CD8-positive, alpha-beta memory T cell (primary cell): Measurements from ENCODE around the gene ARPC5L. TPM values are rescaled to one million over a fixed set of nuclear protein-coding genes. Genes with fewer than 3 reads are reported as not detected.

Experiments used
- CTCF ChIA-PET: fragments of 350-600 bp; sonication (Branson Sonifier 250); formaldehyde crosslinking; loops from one replicate; lab custom pipeline; 2021; ENCODE audit warnings: antibody characterized with exemption; lab: Charles Lee
- POLR2A ChIA-PET: fragments of 350-600 bp; sonication (Branson Sonifier 250); formaldehyde crosslinking; loops from one replicate; lab custom pipeline; 2021; ENCODE audit warnings: antibody characterized with exemption; lab: Charles Lee
- DNase-seq, 5 donors: peaks; one replicate each; pipeline versions ENCODE4 v3.0.0 to v3.0.0-alpha.2; 2020 to 2022; ENCODE audit warnings: mixed read lengths in 1 of 5
- H3K27ac ChIP-seq: one replicate; pipeline ENCODE4 v1.7.0; 2013; ENCODE audit warnings: low read depth, mild to moderate bottlenecking, low read length, moderate library complexity
- H3K27me3 ChIP-seq: 2 replicates; pipeline ENCODE4 v1.7.0; 2013; ENCODE audit warnings: low read length, mild to moderate bottlenecking; ENCODE audit not compliant: insufficient read depth, poor library complexity, severe bottlenecking
- H3K36me3 ChIP-seq: 2 replicates; pipeline ENCODE4 v1.7.0; 2013; ENCODE audit warnings: mild to moderate bottlenecking, low read length, moderate library complexity; ENCODE audit not compliant: insufficient read depth
- H3K4me1 ChIP-seq: 2 replicates; pipeline ENCODE4 v1.7.0; 2013; ENCODE audit warnings: mild to moderate bottlenecking, low read length, moderate library complexity; ENCODE audit not compliant: insufficient read depth
- H3K4me3 ChIP-seq: 2 replicates; pipeline ENCODE4 v1.7.0; 2013; ENCODE audit warnings: mild to moderate bottlenecking, low read length
- H3K9me3 ChIP-seq: 2 replicates; pipeline ENCODE4 v1.7.0; 2013; ENCODE audit warnings: mild to moderate bottlenecking, low read length
- H3K27ac Mint-ChIP-seq, 8 donors: one replicate each; pipeline ENCODE4 v1.8.0; 2020 to 2021; ENCODE audit warnings: mixed read lengths in 8 of 8, mild to moderate bottlenecking in 6 of 8, inconsistent platforms in 3 of 8, moderate library complexity in 3 of 8
- H3K27me3 Mint-ChIP-seq, 2 donors: one replicate each; pipeline ENCODE4 v1.8.0; 2020 to 2021; ENCODE audit warnings: mixed read lengths in 2 of 2, mild to moderate bottlenecking in 1 of 2, moderate library complexity in 1 of 2
- H3K36me3 Mint-ChIP-seq, 3 donors: one replicate each; pipeline ENCODE4 v1.8.0; 2020 to 2021; ENCODE audit warnings: mixed read lengths in 3 of 3, inconsistent platforms in 1 of 3, mild to moderate bottlenecking in 1 of 3
- H3K4me1 Mint-ChIP-seq, 3 donors: one replicate each; pipeline ENCODE4 v1.8.0; 2020 to 2021; ENCODE audit warnings: mixed read lengths in 3 of 3, inconsistent platforms in 1 of 3, mild to moderate bottlenecking in 1 of 3
- H3K4me3 Mint-ChIP-seq, 7 donors: one replicate each; pipeline ENCODE4 v1.8.0; 2020 to 2021; ENCODE audit warnings: mixed read lengths in 7 of 7, mild to moderate bottlenecking in 6 of 7, moderate library complexity in 4 of 7, inconsistent platforms in 2 of 7
- H3K9me3 Mint-ChIP-seq, 5 donors: one replicate each; pipeline ENCODE4 v1.8.0; 2020 to 2022; ENCODE audit warnings: mixed read lengths in 5 of 5, mild to moderate bottlenecking in 3 of 5, moderate library complexity in 2 of 5, inconsistent platforms in 1 of 5
- polyA plus RNA-seq: library from polyadenylated mRNA; unstranded; fragments of 300-500 nt; fragmentation: Illumina TruSeq; gene quantifications from one replicate; pipeline ENCODE4 v1.2.3, GENCODE V29; 2021
- total RNA-seq, 2 experiments: library from RNA; stranded (reverse); gene quantifications; one replicate each; pipeline ENCODE4 v1.2.3, GENCODE V29; 2021

The ARPC5L gene
- total and polyA plus RNA-seq, 3 experiments from 2014 or later: 116 to 120 (median 118) TPM

- Histone ChIP-seq H3K4me3 (no peak overlapping the region), H3K27ac (no peak overlapping the region), H3K4me1 (peaks cover 19% of the 10 kb centered on the region), H3K36me3 (peaks cover 23% of the 10 kb centered on the region), H3K9me3 (no peaks in the 10 kb centered on the region), H3K27me3 (no peaks in the 10 kb centered on the region)
- H3K36me3 Mint-ChIP-seq: peaks cover 0 to 35% (median 5%) of the 10 kb centered on the region in 3 donors
- ChIA-PET CTCF (interaction anchor here (1.5 to 6.5 kb wide), 4 partner anchors 14 to 81 kb away, joined by 4 to 121 read pairs (median 16); partner anchors contain the start of genes NR6A1 and OLFML2A), POLR2A (no interaction called here)
- H3K4me3 Mint-ChIP-seq: peak overlapping the region in 1 of 7 donors; percentile 9
- H3K27ac Mint-ChIP-seq: peak overlapping the region; percentile 33 to 96 (median 80)
- H3K27me3 Mint-ChIP-seq: peaks cover 0 to 2% of the 10 kb centered on the region in 2 donors
- H3K9me3 Mint-ChIP-seq: no peaks in the 10 kb centered on the region
- peaks cover 17 to 42% (median 18%) of the 10 kb centered on the region in 3 donors for H3K4me1 Mint-ChIP-seq
- DNase-seq: no peak
Observed at GRCh38 chr9:124854822-124855221, 7.1 kb upstream of the ARPC5L start.

GRCh38 chr9:124855566-124855943 lies 6.4 kb upstream of the ARPC5L start:
- DNase-seq: no peak
- Histone ChIP-seq H3K4me3 (no peak overlapping the region), H3K27me3 (no peaks in the 10 kb centered on the region), H3K36me3 (peaks cover 31% of the 10 kb centered on the region), H3K27ac (no peak overlapping the region), H3K9me3 (no peaks in the 10 kb centered on the region), H3K4me1 (peaks cover 27% of the 10 kb centered on the region)
- Mint-ChIP-seq H3K36me3 (peaks cover 4 to 43% (median 12%) of the 10 kb centered on the region in 3 donors), H3K27me3 (peaks cover 0 to 2% of the 10 kb centered on the region in 2 donors), H3K4me1 (peaks cover 24 to 50% (median 25%) of the 10 kb centered on the region in 3 donors), H3K9me3 (no peaks in the 10 kb centered on the region), H3K4me3 (no peak overlapping the region), H3K27ac (peak overlapping the region in 5 of 8 donors; percentile 11 to 90 (median 51))
- ChIA-PET CTCF (interaction anchor here (0.5 to 6.5 kb wide), 4 partner anchors 16 to 357 kb away, joined by 3 to 121 read pairs (median 4); partner anchors contain the start of genes NR6A1 and OLFML2A), POLR2A (interaction anchor here (0.5 kb wide), 1 partner anchor 270 kb away, joined by 4 read pairs; no protein-coding TSS in a partner anchor)

- Histone ChIP-seq H3K27ac (no peak overlapping the region), H3K27me3 (no peaks in the 10 kb centered on the region), H3K4me3 (no peak overlapping the region), H3K36me3 (peaks cover 32% of the 10 kb centered on the region), H3K9me3 (no peaks in the 10 kb centered on the region), H3K4me1 (peaks cover 33% of the 10 kb centered on the region)
- DNase-seq: no peak
- Mint-ChIP-seq H3K36me3 (peaks cover 4 to 48% (median 12%) of the 10 kb centered on the region in 3 donors), H3K4me3 (no peak overlapping the region), H3K27ac (peak overlapping the region in 3 of 8 donors; percentile 11 to 90 (median 41)), H3K4me1 (peaks cover 28 to 56% (median 31%) of the 10 kb centered on the region in 3 donors), H3K27me3 (peaks cover 0 to 2% of the 10 kb centered on the region in 2 donors), H3K9me3 (no peaks in the 10 kb centered on the region)
- ChIA-PET POLR2A (interaction anchor here (0.6 kb wide), 1 partner anchor 53 kb away, joined by 4 read pairs; no protein-coding TSS in a partner anchor), CTCF (interaction anchor here (0.5 to 6.5 kb wide), 5 partner anchors 15 to 356 kb away, joined by 3 to 121 read pairs (median 4); partner anchors contain the start of genes NR6A1 and OLFML2A)
Observed at GRCh38 chr9:124855944-124856765, 5.8 kb upstream of the ARPC5L start.

- H3K27ac Mint-ChIP-seq: peak overlapping the region in 4 of 8 donors; percentile 58 to 88 (median 70)
- DNase-seq: peak in 1 of 5 donors; percentile 42
- H3K36me3 ChIP-seq: peaks cover 32% of the 10 kb centered on the region
- H3K4me3 ChIP-seq: no peak overlapping the region
- no peaks in the 10 kb centered on the region for H3K27me3 ChIP-seq
- ChIA-PET CTCF (interaction anchor here (0.7 to 1.0 kb wide), 2 partner anchors 15 to 84 kb away, joined by 3 read pairs; no protein-coding TSS in a partner anchor), POLR2A (interaction anchor here (0.5 kb wide), 1 partner anchor 330 kb away, joined by 3 read pairs; no protein-coding TSS in a partner anchor)
- H3K9me3 Mint-ChIP-seq: no peaks in the 10 kb centered on the region
- peaks cover 4 to 56% (median 12%) of the 10 kb centered on the region in 3 donors for H3K36me3 Mint-ChIP-seq
- no peak overlapping the region for H3K27ac ChIP-seq
- H3K4me3 Mint-ChIP-seq: peak overlapping the region in 1 of 7 donors; percentile 4
- H3K9me3 ChIP-seq: no peaks in the 10 kb centered on the region
- H3K4me1 Mint-ChIP-seq: peaks cover 31 to 60% (median 36%) of the 10 kb centered on the region in 3 donors
- H3K27me3 Mint-ChIP-seq: no peaks in the 10 kb centered on the region
- peaks cover 30% of the 10 kb centered on the region for H3K4me1 ChIP-seq
Observed at GRCh38 chr9:124857533-124858162, 4.3 kb upstream of the ARPC5L start.

- Histone ChIP-seq H3K9me3 (no peaks in the 10 kb centered on the region), H3K27ac (no peak overlapping the region), H3K27me3 (no peaks in the 10 kb centered on the region), H3K4me1 (peaks cover 23% of the 10 kb centered on the region), H3K4me3 (no peak overlapping the region), H3K36me3 (peaks cover 32% of the 10 kb centered on the region)
- CTCF ChIA-PET: interaction anchor here (0.7 kb wide), 1 partner anchor 85 kb away, joined by 3 read pairs; no protein-coding TSS in a partner anchor
- POLR2A ChIA-PET: interaction anchor here (0.5 kb wide), 1 partner anchor 329 kb away, joined by 3 read pairs; no protein-coding TSS in a partner anchor
- Mint-ChIP-seq H3K27me3 (no peaks in the 10 kb centered on the region), H3K36me3 (peaks cover 4 to 56% (median 12%) of the 10 kb centered on the region in 3 donors), H3K4me1 (peaks cover 27 to 55% (median 31%) of the 10 kb centered on the region in 3 donors), H3K9me3 (no peaks in the 10 kb centered on the region), H3K4me3 (peak overlapping the region in 1 of 7 donors; percentile 99), H3K27ac (peak overlapping the region in 1 of 8 donors; percentile 92)
- DNase-seq: no peak
Observed at GRCh38 chr9:124858330-124859046, 3.4 kb upstream of the ARPC5L start.

GRCh38 chr9:124859803-124860581 lies 1.9 kb upstream of the ARPC5L start:
- POLR2A ChIA-PET: interaction anchor here (2.6 to 3.2 kb wide), 2 partner anchors 10 to 89 kb away, joined by 17 to 35 read pairs; partner anchors contain the start of gene NR6A1
- DNase-seq: no peak
- CTCF ChIA-PET: interaction anchor here (1.6 to 3.0 kb wide), 4 partner anchors 8 to 87 kb away, joined by 8 to 31 read pairs (median 12); partner anchors contain the start of genes NR6A1 and WDR38
- Mint-ChIP-seq H3K4me3 (peak overlapping the region; percentile 88 to 99 (median 96)), H3K4me1 (peaks cover 26 to 48% (median 31%) of the 10 kb centered on the region in 3 donors), H3K9me3 (no peaks in the 10 kb centered on the region), H3K27ac (peak overlapping the region; percentile 30 to 98 (median 98)), H3K36me3 (peaks cover 4 to 56% (median 12%) of the 10 kb centered on the region in 3 donors), H3K27me3 (no peaks in the 10 kb centered on the region)
- Histone ChIP-seq H3K4me3 (peak overlapping the region; percentile 88), H3K9me3 (no peaks in the 10 kb centered on the region), H3K4me1 (peaks cover 21% of the 10 kb centered on the region), H3K27ac (peak overlapping the region; percentile 96), H3K27me3 (no peaks in the 10 kb centered on the region), H3K36me3 (peaks cover 32% of the 10 kb centered on the region)
